Testis (tissue), 2 donors: ENCODE results near the gene PAK6.

Experiments used
- POLR2A ChIP-seq: fragments of 450-650 bp; IDR thresholded peaks from one replicate; pipeline ENCODE4 v1.6.1; 2017; ENCODE audit warnings: antibody characterized with exemption, mild to moderate bottlenecking, moderate library complexity
- TF ChIP-seq, protein P1 (sequence below), 3 experiments: fragments of 450-650 bp in 2 of 3; fragments of 200-600 bp in 1 of 3; sonication (generic) in 1 of 3; IDR thresholded peaks; one replicate each; pipeline ENCODE4 v1.5.1; 2016 to 2019; ENCODE audit warnings: antibody characterized with exemption in 3 of 3, mild to moderate bottlenecking in 2 of 3, moderate library complexity in 1 of 3

DNA sequence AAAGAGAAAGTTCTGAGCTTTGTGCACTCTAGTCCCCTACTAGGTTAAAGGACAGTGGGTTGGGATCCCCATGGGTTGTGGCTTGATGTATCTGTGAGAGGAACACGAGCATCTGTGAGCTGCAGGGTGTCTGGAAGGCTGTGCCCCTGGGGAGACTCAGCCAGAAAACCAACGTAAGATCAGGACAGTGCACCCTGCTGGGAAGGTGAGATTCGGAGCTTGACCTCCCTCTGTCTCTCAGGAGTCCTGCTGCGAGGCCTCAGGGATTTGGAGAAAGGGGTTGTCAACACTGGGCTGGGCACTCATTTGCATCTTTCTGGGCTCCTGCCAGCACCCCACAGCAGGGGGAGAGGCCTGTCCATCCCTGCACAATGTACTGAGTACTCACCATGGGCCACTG lies 28.8 kb downstream of the PAK6 start:
- TF ChIP-seq, protein P1, sequence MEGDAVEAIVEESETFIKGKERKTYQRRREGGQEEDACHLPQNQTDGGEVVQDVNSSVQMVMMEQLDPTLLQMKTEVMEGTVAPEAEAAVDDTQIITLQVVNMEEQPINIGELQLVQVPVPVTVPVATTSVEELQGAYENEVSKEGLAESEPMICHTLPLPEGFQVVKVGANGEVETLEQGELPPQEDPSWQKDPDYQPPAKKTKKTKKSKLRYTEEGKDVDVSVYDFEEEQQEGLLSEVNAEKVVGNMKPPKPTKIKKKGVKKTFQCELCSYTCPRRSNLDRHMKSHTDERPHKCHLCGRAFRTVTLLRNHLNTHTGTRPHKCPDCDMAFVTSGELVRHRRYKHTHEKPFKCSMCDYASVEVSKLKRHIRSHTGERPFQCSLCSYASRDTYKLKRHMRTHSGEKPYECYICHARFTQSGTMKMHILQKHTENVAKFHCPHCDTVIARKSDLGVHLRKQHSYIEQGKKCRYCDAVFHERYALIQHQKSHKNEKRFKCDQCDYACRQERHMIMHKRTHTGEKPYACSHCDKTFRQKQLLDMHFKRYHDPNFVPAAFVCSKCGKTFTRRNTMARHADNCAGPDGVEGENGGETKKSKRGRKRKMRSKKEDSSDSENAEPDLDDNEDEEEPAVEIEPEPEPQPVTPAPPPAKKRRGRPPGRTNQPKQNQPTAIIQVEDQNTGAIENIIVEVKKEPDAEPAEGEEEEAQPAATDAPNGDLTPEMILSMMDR (IDR thresholded peaks at IDR 0.05) = no peak
- TF ChIP-seq POLR2A = no peak
